K562 (cell line): ENCODE measurements around the gene SCN1A. TPM values are rescaled to one million over a fixed set of nuclear protein-coding genes. Genes with fewer than 3 reads are reported as not detected.
A peak's percentile ranks its signal among the peaks of the same experiment; 100 is the strongest.

Source experiments
- ATF1 ChIP-seq, 2 experiments: fragments of 450-650 bp in 1 of 2; IDR thresholded peaks; 2 replicates each; pipeline ENCODE4 v1.6.1; 2016; ENCODE audit warnings: missing compliant biosample characterization in 1 of 2, missing genetic modification characterization in 1 of 2
- ATF3 ChIP-seq, 2 experiments: fragments of 450-650 bp in 1 of 2; sonication (generic) in 1 of 2; formaldehyde crosslinking in 1 of 2; IDR thresholded peaks in 1 of 2; conservative IDR thresholded peaks in 1 of 2; 2 replicates each; pipeline versions ENCODE4 v1.6.1 to v1.8.1; 2016 to 2023; ENCODE audit warnings: mild to moderate bottlenecking in 2 of 2, moderate library complexity in 2 of 2, inconsistent platforms in 1 of 2, missing genetic modification reagents in 1 of 2
- BACH1 ChIP-seq: fragments of 200-800 bp; sonication (Bioruptor generic); IDR thresholded peaks from 2 replicates; pipeline ENCODE4 v1.6.1; 2016; ENCODE audit warnings: missing genetic modification characterization, missing compliant biosample characterization
- BRF1 ChIP-seq: IDR thresholded peaks from 3 replicates; pipeline ENCODE4 v1.6.1; 2011; ENCODE audit warnings: borderline replicate concordance, mild to moderate bottlenecking; ENCODE audit not compliant: insufficient read length; ENCODE audit errors: extremely low read depth
- CCNT2 ChIP-seq: IDR thresholded peaks from 2 replicates; pipeline ENCODE4 v1.6.1; 2011; ENCODE audit warnings: borderline replicate concordance, low read depth, mild to moderate bottlenecking, moderate library complexity, mixed read lengths, low read length; ENCODE audit not compliant: insufficient read length; ENCODE audit errors: extremely low read depth
- CGGBP1 ChIP-seq: fragments of 250-450 bp; sonication (Bioruptor Pico); IDR thresholded peaks from 2 replicates; pipeline ENCODE4 v1.9.0; 2021; ENCODE audit warnings: mild to moderate bottlenecking
- ELF1 ChIP-seq: fragments of 200-800 bp; sonication (Bioruptor generic); IDR thresholded peaks from 2 replicates; pipeline ENCODE4 v1.6.1; 2016; ENCODE audit warnings: missing genetic modification characterization, missing compliant biosample characterization
- ELK3 ChIP-seq: fragments of 450-650 bp; formaldehyde crosslinking; IDR thresholded peaks from 2 replicates; pipeline ENCODE4 v1.4.0; 2020; ENCODE audit warnings: mild to moderate bottlenecking
- ETV5 ChIP-seq: sonication (generic); formaldehyde crosslinking; IDR thresholded peaks from 2 replicates; pipeline ENCODE4 v1.4.0; 2020; ENCODE audit warnings: low read depth, mild to moderate bottlenecking, missing genetic modification reagents
- GMEB1 ChIP-seq: fragments of 250-450 bp; sonication (Bioruptor Pico); IDR thresholded peaks from 2 replicates; pipeline ENCODE4 v1.4.0; 2020; ENCODE audit warnings: mild to moderate bottlenecking
- GTF2A2 ChIP-seq: IDR thresholded peaks from 2 replicates; pipeline ENCODE4 v1.6.1; 2016; ENCODE audit warnings: mild to moderate bottlenecking, missing genetic modification characterization, missing compliant biosample characterization
- HMG20B ChIP-seq: fragments of 250-450 bp; sonication (Bioruptor Pico); IDR thresholded peaks from 2 replicates; pipeline ENCODE4 v1.5.0; 2021; ENCODE audit warnings: mild to moderate bottlenecking
- KAT7 ChIP-seq: sonication (generic); formaldehyde crosslinking; IDR thresholded peaks from 2 replicates; pipeline ENCODE4 v1.8.0; 2022; ENCODE audit warnings: missing genetic modification reagents, mild to moderate bottlenecking, borderline replicate concordance
- NR1H2 ChIP-seq: sonication (generic); formaldehyde crosslinking; IDR thresholded peaks from 2 replicates; pipeline ENCODE4 v1.4.0; 2020; ENCODE audit warnings: mild to moderate bottlenecking, missing genetic modification reagents
- RBM34 ChIP-seq: fragments of 200-400 bp; formaldehyde crosslinking; IDR thresholded peaks from 2 replicates; pipeline ENCODE4 v1.6.1; 2018; ENCODE audit warnings: low read length, borderline replicate concordance; ENCODE audit not compliant: insufficient read depth
- SLC30A9 ChIP-seq: fragments of 250-450 bp; sonication (Bioruptor Pico); IDR thresholded peaks from 2 replicates; pipeline ENCODE4 v1.8.0; 2022; ENCODE audit warnings: mild to moderate bottlenecking, moderate library complexity
- STAG1 ChIP-seq: sonication (generic); formaldehyde crosslinking; IDR thresholded peaks from 2 replicates; pipeline ENCODE4 v1.5.0; 2020; ENCODE audit warnings: missing genetic modification reagents, borderline replicate concordance
- TAF15 ChIP-seq: fragments of 200-400 bp; formaldehyde crosslinking; IDR thresholded peaks from 2 replicates; pipeline ENCODE4 v1.6.1; 2017; ENCODE audit warnings: mild to moderate bottlenecking, low read depth, low read length, moderate library complexity
- ZBTB17 ChIP-seq: fragments of 450-650 bp; formaldehyde crosslinking; IDR thresholded peaks from 2 replicates; pipeline ENCODE4 v1.4.0; 2020; ENCODE audit warnings: mild to moderate bottlenecking
- ZNF174 ChIP-seq: fragments of 250-450 bp; sonication (Bioruptor Pico); IDR thresholded peaks from 2 replicates; pipeline ENCODE4 v1.4.0; 2020; ENCODE audit warnings: mild to moderate bottlenecking
- ZNF24 ChIP-seq: fragments of 450-650 bp; IDR thresholded peaks from 2 replicates; pipeline ENCODE4 v1.6.1; 2016
- ZNF41 ChIP-seq: fragments of 250-450 bp; sonication (Bioruptor Pico); conservative IDR thresholded peaks from 2 replicates; pipeline ENCODE4 v1.4.0; 2020; ENCODE audit warnings: mild to moderate bottlenecking
- ZNF444 ChIP-seq: fragments of 250-450 bp; sonication (Bioruptor Pico); IDR thresholded peaks from 2 replicates; pipeline ENCODE4 v1.4.0; 2020; ENCODE audit warnings: mild to moderate bottlenecking, moderate library complexity
- ZNF445 ChIP-seq: fragments of 250-450 bp; sonication (Bioruptor Pico); IDR thresholded peaks from 2 replicates; pipeline ENCODE4 v1.4.0; 2020; ENCODE audit warnings: low read depth, mild to moderate bottlenecking, moderate library complexity
- polyA plus RNA-seq, 8 experiments: library from polyadenylated mRNA; depleted of rRNA in 4 of 8; stranded (reverse) in 5 of 8; unstranded in 3 of 8; fragments of >200 nt; fragmentation: Nextera tagmentation in 2 of 8; fragmentation: Illumina TruSeq in 1 of 8; extraction: Ambion mirVana in 2 of 8; extraction: Trizol in 1 of 8; gene quantifications; 2 replicates each; pipeline versions ENCODE4 v1.2.1 to v1.2.3, GENCODE V29; 2011 to 2014; ENCODE audit warnings: inconsistent platforms in 1 of 8, missing spikeins in 1 of 8
- total RNA-seq, 7 experiments: library from RNA; depleted of rRNA in 6 of 7; stranded (reverse); fragments of >200 nt in 6 of 7; fragmentation: Illumina TruSeq in 2 of 7; extraction: Trizol in 2 of 7; gene quantifications; 2 replicates each; pipeline versions ENCODE4 v1.2.1 to v1.2.3, GENCODE V29; 2011 to 2021; ENCODE audit warnings: low replicate concordance in 1 of 7

The SCN1A gene
- total and polyA plus RNA-seq, 9 of the 15 experiments (the other 6 are each of a cell fraction or from before 2014, with no cell fraction given) = not detected

- 0 out of 2 replicates have a peak, but pooled peaks have one; percentile 46 for TF ChIP-seq ZBTB17
- TF ChIP-seq ELK3 (CRISPR knock-in tag) = no peak
- TF ChIP-seq BACH1 = no peak
- no peak for TF ChIP-seq BRF1
- no peak for TF ChIP-seq STAG1
- no peak for TF ChIP-seq GTF2A2 (tag)
- TF ChIP-seq HMG20B (CRISPR knock-in tag) = no peak; the same call in 1 of the 2 replicates
- TF ChIP-seq CCNT2 = peak; percentile 56
- TF ChIP-seq ZNF444 = no peak
- no peak for TF ChIP-seq ELF1 (tag)
- TF ChIP-seq NR1H2 (CRISPR knock-in tag) = 0 out of 2 replicates have a peak, but pooled peaks have one; percentile 85
- TF ChIP-seq ATF1 (CRISPR knock-in tag; IDR thresholded peaks at IDR 0.05) = no peak; the same call in 1 of the 2 replicates
- TF ChIP-seq ATF1 (tag; IDR thresholded peaks at IDR 0.05) = peak; percentile 91
- TF ChIP-seq KAT7 = peak; percentile 95; the same call in 1 of the 2 replicates
- TF ChIP-seq SLC30A9 (CRISPR knock-in tag) = no peak
- TF ChIP-seq RBM34 = no peak
- no peak for TF ChIP-seq GMEB1 (CRISPR knock-in tag)
- TF ChIP-seq ZNF445 (CRISPR knock-in tag) = no peak
- 0 out of 2 replicates have a peak, but pooled peaks have one; percentile 53 for TF ChIP-seq ETV5
- no peak for TF ChIP-seq ATF3 (IDR thresholded peaks at IDR 0.05)
- TF ChIP-seq ATF3 (CRISPR knock-in tag; conservative IDR thresholded peaks at IDR 0.05) = no peak; the same call in 1 of the 2 replicates
- TF ChIP-seq ZNF24 = peak; percentile 60; the same call in 1 of the 2 replicates
- TF ChIP-seq TAF15 = no peak
- no peak for TF ChIP-seq CGGBP1 (CRISPR knock-in tag)
- no peak for TF ChIP-seq ZNF41
- no peak for TF ChIP-seq ZNF174 (CRISPR knock-in tag)
Measured at GRCh38 chr2:165953655-165954606, 173.9 kb downstream of the SCN1A start, which contains the start of gene TTC21B (continued).
